HG03520 (cell line): ENCODE results near the gene REC114.

Source experiments
- ATAC-seq: cut with Tn5 transposase; IDR thresholded peaks from one replicate; pipeline ENCODE4 v1.9.1; 2021; ENCODE audit warnings: mild to moderate bottlenecking, moderate library complexity; ENCODE audit not compliant: unreplicated experiment

Gene REC114

DNA sequence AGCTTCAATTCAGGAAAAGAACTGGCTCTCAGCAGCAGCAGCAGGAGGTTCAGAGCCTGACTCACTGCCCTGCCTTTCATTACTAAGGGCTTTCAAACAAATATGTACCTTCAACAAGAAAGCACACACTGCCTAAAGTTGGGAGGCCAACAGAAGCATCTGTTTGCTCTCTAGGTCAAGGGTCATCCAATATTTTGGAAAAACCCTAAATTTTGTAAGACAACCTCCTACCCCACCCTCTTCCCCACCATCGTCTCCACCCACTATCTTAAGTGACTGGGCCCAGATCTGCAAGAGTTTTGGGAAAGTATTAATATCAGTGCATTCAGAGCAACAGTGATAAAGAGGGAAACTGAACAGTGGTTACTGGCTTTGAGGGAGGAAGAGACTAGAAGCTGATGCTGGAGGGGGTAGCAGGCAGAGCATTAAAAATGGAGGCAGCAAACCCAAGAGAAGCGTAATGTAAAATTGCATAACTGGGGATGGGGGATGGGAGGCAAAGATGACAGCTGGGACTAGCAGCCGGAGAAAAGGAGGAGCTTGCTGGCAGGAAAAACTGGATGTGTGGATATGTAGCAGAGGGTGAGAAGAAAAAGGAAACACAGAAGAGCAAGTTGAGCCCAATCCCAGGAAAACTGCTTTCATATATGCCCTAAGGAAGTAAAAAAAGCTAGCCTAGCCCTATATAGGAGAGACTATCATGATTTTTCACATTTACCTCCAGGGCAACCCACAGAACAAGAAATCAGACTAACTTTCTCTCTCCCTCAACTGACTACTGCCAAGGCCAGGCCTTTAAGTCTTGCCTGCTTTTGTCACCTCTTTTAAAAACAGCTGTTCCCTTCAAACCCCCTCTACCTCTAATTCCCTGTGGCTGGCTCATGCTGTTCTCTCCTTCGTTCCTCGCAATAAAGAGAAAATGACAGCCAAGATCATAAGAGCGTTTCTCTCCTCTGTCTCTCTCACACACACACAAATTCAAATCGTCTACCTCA, 158.8 kb downstream of the REC114 start:
- no peak for ATAC-seq

DNA sequence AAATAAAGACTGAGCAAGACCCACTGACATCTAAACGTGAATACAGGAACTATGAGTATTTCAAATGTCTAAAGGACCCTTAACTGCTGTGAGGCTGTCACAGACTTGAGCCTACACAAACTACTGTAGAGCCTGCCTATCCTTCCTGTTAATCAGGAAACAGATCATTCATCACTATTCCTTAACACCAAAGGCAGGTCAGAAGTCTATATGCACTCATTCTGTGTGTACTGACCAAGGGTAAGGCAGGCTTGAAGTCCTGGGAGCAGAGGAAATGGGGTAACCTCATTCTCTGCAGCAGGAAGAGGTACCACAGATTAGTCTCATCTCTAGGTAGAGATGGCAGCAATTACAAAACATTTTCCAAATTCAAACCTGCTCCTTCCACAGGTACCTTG, 159.5 kb downstream of the REC114 start:
- ATAC-seq: no peak

DNA sequence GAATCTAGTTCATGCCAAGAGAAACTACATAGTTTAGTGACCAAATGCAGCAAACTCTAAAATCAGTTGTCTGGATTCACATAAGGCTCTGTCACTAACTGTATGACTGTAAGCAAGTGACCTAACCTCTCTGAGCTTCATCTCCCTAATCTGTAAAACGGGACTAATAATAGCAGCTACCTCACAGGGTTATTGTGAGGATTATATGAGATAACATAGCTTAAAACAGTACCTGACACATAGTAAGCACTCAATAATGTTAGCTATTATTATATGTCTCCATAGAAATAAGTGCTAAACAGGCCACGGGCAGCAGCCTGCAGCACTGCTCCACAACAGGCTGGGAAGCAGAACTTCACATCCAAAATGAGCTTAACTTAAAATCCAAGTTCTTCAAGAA, 160.0 kb downstream of the REC114 start:
- no peak for ATAC-seq

DNA sequence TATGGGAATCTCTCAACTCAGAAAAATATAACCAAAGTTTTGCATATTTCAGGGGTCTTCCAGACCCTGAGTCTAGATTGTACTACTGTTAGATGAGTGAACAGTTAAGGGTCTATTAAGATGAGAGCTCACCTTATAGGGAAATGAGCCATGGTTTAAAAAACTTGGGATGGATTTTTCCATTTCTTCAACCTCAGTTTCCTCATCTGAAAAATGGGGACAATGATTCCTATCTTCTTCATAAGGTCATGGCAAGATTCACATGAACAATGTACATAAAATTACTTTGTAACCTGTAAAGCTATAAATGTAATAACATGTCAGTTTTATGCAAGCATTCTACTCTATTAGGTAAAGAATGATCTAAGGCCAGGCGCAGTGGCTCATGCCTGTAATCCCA, 161.5 kb downstream of the REC114 start:
- ATAC-seq: no peak

DNA sequence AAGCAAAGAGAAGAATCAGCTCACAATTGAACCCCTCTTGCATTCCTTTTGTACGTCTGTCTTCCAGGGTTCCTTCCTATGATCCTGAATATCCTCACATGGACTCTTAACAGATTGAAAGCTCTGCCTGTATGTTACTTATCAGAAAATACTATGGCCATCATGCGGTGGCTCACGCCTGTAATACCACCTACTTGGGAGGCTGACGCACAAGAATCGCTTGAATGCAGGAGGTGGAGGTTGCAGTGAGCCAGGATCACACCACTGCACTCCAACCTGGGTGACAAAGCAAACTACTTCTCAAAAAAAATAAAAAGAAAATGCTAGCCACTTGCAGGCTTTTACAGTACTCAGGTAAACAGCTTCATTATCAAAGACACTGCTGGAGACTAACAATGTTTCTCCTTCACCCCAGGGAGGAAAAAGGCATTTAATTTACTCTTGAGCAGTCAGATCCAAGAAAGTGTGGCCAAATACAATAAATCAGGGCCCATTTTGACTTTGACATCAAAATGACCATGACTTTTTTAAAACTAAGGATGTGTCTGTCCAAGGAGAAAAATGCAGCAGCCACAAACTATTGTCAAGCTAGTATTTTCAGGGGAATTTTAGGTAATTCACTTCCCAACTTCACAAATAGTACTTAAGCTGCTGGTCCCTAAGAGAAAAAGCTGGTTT, 162.9 kb downstream of the REC114 start:
- no peak for ATAC-seq

DNA sequence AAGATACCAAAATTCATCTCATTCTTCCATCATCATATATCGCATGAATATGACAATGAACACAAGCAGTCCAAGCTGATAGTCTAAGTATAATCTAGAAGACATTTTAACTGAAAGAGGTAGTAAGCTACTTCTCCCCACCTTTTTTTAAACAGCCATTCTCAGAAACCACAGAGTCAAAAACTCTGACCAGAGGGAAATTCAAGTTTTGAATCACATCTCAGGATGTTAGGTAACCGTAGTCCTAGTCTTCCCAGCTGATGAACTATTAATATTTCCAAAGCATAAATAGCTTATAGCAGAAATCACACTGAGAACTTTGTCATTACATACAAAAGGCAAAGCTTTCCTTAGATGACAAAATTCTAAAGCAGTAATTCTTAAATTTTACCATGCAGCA, 164.4 kb downstream of the REC114 start:
- ATAC-seq: no peak

DNA sequence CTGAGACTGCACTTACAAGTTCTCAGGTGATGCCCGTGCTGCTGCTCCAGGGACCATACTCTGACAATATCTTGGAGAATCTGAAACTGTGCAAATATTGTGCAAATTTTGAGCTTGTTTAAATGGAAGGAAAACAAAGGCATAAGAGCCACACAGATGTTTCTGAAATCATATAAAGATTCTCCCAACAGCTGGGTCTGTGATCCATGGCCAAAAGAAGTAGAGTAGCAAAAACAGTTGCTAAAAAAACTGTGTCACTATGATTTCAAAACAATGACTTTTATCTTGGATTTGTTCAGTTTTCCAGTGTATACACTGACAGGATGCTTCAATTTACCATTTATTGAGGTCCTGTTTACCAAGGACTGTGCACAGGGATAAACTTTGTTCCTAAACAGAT, 164.9 kb downstream of the REC114 start:
- no peak for ATAC-seq

DNA sequence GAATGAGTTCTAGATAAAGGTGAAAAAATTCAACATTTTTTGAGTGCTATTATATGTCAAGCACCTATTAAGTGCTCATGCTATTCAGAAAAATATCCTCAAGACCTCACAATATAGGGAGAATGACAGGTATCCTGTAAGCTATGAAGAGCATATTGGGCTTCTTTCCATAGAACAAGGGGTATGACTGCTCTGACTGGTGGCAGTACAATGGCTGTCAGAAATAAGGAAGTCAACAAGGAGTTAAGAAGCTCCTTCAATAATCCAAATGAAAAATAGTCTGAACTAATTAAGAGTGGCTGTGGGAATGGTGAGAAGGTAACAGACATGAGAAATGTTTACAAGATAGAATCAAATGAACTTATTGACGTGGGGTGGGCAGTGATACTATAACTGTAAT, 165.5 kb downstream of the REC114 start:
- no peak for ATAC-seq

DNA sequence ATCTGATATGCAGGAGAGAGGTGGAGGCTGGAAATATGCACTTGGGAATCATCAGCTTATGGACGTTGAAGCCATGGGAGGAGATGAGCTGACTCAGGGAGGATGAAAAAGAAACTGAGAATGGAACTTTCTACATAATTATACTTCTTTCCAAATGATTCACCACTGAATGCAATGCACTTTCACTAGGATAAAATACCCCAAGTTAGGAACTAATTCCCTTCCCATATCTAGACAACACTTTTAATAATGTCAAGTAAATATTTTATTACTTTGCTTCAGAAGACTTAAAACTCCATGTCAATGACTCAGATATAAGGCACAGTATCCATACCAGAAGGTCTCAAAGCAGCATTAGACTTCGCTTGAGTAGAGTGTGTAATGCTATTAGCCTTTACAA, 166.0 kb downstream of the REC114 start:
- ATAC-seq: no peak
